PFSK-1 (cell line): Measurements from ENCODE around the gene MLYCD.

Source experiments
- FOXP2 ChIP-seq: optimal IDR thresholded peaks from 2 replicates; pipeline ENCODE3; 2011; ENCODE audit warnings: borderline replicate concordance, control low read depth, inconsistent platforms; ENCODE audit not compliant: insufficient read depth; ENCODE audit errors: extremely low read length, extremely low read depth
- POLR2AphosphoS5 ChIP-seq: IDR thresholded peaks from 2 replicates; pipeline ENCODE4 v1.6.1; 2012; ENCODE audit warnings: low read depth, mild to moderate bottlenecking, control low read depth, low read length, moderate library complexity
- SIN3A ChIP-seq: IDR thresholded peaks from 2 replicates; pipeline ENCODE4 v1.6.1; 2012; ENCODE audit warnings: mild to moderate bottlenecking, low read length, moderate library complexity, borderline replicate concordance; ENCODE audit not compliant: insufficient read depth
- TAF1 ChIP-seq: IDR thresholded peaks from 2 replicates; pipeline ENCODE4 v1.6.1; 2012; ENCODE audit warnings: low read length, control low read depth, borderline replicate concordance; ENCODE audit not compliant: insufficient read depth
- TF ChIP-seq, protein P1 (sequence below), 2 experiments: IDR thresholded peaks; 2 replicates each; pipeline versions ENCODE4 v1.6.1 to v1.8.0; 2011 to 2012; ENCODE audit warnings: low read depth in 2 of 2, low read length in 2 of 2, control low read depth in 1 of 2, inconsistent platforms in 1 of 2, mild to moderate bottlenecking in 1 of 2, moderate library complexity in 1 of 2; ENCODE audit not compliant: insufficient read depth in 1 of 2

The MLYCD gene

DNA sequence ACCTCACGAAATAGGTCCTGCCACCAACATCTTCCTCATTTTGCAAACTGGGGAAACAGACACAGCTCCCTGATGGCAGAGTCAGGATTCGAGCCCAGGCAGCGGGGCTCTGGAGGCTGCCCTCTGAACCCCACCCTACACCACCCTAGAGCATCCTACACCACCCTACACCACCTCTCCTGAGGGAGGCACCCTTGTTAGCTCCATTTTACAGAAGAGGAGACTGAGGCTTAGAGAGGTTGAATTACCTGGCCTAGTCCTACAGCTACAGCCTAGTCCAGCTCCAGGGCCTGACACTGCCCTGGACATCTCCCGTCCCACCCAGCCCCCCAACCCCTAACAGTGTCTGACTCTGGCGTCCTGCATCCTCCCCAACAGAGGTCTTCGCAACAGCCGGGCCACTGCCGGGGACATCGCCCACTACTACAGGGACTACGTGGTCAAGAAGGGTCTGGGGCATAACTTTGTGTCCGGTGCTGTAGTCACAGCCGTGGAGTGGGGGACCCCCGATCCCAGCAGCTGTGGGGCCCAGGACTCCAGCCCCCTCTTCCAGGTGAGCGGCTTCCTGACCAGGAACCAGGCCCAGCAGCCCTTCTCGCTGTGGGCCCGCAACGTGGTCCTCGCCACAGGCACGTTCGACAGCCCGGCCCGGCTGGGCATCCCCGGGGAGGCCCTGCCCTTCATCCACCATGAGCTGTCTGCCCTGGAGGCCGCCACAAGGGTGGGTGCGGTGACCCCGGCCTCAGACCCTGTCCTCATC, 65.9 kb downstream of the MLYCD start:
- TF ChIP-seq TAF1 (no peak), FOXP2 (no peak), POLR2AphosphoS5 (no peak), SIN3A (no peak)
- TF ChIP-seq, protein P1, sequence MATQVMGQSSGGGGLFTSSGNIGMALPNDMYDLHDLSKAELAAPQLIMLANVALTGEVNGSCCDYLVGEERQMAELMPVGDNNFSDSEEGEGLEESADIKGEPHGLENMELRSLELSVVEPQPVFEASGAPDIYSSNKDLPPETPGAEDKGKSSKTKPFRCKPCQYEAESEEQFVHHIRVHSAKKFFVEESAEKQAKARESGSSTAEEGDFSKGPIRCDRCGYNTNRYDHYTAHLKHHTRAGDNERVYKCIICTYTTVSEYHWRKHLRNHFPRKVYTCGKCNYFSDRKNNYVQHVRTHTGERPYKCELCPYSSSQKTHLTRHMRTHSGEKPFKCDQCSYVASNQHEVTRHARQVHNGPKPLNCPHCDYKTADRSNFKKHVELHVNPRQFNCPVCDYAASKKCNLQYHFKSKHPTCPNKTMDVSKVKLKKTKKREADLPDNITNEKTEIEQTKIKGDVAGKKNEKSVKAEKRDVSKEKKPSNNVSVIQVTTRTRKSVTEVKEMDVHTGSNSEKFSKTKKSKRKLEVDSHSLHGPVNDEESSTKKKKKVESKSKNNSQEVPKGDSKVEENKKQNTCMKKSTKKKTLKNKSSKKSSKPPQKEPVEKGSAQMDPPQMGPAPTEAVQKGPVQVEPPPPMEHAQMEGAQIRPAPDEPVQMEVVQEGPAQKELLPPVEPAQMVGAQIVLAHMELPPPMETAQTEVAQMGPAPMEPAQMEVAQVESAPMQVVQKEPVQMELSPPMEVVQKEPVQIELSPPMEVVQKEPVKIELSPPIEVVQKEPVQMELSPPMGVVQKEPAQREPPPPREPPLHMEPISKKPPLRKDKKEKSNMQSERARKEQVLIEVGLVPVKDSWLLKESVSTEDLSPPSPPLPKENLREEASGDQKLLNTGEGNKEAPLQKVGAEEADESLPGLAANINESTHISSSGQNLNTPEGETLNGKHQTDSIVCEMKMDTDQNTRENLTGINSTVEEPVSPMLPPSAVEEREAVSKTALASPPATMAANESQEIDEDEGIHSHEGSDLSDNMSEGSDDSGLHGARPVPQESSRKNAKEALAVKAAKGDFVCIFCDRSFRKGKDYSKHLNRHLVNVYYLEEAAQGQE (IDR thresholded peaks at IDR 0.05; ENCODE audit: insufficient read depth in 1 of 2, low read depth in 2 of 2, low read length in 2 of 2), result no peak

DNA sequence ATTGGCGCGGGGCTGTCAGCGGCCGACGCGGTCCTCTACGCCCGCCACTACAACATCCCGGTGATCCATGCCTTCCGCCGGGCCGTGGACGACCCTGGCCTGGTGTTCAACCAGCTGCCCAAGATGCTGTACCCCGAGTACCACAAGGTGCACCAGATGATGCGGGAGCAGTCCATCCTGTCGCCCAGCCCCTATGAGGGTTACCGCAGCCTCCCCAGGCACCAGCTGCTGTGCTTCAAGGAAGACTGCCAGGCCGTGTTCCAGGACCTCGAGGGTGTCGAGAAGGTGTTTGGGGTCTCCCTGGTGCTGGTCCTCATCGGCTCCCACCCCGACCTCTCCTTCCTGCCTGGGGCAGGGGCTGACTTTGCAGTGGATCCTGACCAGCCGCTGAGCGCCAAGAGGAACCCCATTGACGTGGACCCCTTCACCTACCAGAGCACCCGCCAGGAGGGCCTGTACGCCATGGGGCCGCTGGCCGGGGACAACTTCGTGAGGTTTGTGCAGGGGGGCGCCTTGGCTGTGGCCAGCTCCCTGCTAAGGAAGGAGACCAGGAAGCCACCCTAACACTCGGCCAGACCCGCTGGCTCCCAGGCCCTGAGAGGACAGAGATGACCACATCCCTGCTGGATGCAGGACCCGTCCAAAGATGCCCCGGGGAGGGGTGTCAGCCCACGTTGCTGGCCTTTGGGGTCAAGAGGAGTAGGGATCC, 66.7 kb downstream of the MLYCD start:
- TF ChIP-seq FOXP2 (no peak), POLR2AphosphoS5 (no peak), TAF1 (no peak), SIN3A (no peak)
- TF ChIP-seq, protein P1 (IDR thresholded peaks at IDR 0.05; ENCODE audit: insufficient read depth in 1 of 2, low read depth in 2 of 2, low read length in 2 of 2), result no peak

DNA sequence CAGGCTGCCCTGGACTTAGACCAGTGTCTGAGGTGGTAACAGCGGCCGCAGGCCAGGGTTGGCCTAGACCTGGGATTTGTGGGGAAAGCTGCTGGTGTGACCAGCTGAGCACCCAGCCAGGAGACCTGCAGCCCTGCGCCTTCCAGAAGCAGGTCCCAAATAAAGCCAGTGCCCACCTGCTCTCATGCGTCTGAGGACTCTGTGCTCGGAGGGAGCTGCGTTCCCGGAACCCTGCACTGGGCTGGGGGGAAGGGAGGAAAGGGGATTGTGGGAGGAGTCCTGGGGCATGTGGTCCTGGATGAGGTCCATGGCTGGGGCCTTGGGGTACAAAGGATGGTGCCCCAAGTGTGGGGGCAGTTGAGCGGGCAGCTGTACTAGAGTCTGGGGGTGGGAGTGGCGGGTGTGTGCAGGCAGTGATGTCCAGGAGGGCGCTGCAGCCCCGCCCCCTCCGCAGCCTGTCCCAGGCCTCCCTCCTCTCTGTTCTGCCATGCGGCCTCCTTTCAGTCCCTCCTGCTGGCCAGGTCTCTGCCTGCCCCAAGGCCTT, 67.3 kb downstream of the MLYCD start:
- no peak for TF ChIP-seq TAF1

DNA sequence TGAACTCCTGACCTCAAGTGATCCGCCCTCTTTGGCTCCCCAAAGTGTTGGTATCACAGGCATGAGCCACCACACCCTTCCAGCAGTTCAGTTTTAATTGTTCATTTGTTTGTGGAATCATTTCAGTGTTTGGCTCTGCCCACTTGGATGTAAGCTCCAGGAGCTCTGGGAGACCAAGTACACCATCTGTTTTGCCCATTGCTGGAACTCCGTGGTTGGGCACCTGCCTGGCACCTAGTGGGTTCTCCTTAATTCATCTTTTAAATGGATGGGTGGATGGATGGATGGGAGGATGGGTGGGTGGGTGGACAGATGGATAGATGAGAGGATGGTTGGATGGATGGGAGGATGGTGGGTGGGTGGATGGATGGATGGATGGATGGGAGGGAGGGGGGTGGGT, 68.2 kb downstream of the MLYCD start:
- no peak for TF ChIP-seq TAF1
- no peak for TF ChIP-seq SIN3A
- TF ChIP-seq POLR2AphosphoS5, result no peak
- TF ChIP-seq FOXP2, result no peak
- TF ChIP-seq, protein P1 (IDR thresholded peaks at IDR 0.05; ENCODE audit: insufficient read depth in 1 of 2, low read depth in 2 of 2, low read length in 2 of 2), result no peak

DNA sequence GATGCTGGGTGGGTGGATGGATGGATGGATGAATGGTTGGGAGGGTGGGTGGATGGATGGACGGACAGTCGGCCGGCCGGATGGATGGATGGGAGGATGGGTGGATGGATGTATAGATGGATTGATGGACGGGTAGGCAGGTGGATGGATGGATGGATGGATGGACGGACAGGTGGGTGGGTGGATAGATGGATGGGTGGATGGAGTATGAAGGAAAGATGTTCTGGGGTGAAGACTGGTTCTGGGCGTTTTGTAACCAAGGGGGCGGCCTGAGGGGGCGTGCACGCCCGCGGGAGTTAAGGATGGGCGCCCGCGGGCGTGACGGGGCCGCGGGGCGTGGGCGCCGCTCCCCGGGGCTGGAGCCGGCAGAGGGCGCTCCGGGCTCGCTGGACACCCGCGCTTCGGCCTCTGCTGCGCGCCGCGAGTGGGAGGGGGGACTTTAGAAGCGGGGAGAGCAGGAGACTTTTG, 69.0 kb downstream of the MLYCD start, which contains the start of gene NECAB2:
NECAB2 (plus strand) TSS at position 407 of the 468 bp plus-strand sequence. CDS start 405 bp downstream, outside the sequence.
- TF ChIP-seq SIN3A (no peak), FOXP2 (no peak), TAF1 (no peak), POLR2AphosphoS5 (no peak)
- TF ChIP-seq, protein P1 (IDR thresholded peaks at IDR 0.05; ENCODE audit: insufficient read depth in 1 of 2, low read depth in 2 of 2, low read length in 2 of 2), result no peak
